ENCODE results near the gene DENND1A.
"Not testable (repeated sequence)": the region's sequence is repeated elsewhere in the genome, so short reads cannot be mapped to it uniquely, and the experiment has no call there.

DENND1A gene, protein sequence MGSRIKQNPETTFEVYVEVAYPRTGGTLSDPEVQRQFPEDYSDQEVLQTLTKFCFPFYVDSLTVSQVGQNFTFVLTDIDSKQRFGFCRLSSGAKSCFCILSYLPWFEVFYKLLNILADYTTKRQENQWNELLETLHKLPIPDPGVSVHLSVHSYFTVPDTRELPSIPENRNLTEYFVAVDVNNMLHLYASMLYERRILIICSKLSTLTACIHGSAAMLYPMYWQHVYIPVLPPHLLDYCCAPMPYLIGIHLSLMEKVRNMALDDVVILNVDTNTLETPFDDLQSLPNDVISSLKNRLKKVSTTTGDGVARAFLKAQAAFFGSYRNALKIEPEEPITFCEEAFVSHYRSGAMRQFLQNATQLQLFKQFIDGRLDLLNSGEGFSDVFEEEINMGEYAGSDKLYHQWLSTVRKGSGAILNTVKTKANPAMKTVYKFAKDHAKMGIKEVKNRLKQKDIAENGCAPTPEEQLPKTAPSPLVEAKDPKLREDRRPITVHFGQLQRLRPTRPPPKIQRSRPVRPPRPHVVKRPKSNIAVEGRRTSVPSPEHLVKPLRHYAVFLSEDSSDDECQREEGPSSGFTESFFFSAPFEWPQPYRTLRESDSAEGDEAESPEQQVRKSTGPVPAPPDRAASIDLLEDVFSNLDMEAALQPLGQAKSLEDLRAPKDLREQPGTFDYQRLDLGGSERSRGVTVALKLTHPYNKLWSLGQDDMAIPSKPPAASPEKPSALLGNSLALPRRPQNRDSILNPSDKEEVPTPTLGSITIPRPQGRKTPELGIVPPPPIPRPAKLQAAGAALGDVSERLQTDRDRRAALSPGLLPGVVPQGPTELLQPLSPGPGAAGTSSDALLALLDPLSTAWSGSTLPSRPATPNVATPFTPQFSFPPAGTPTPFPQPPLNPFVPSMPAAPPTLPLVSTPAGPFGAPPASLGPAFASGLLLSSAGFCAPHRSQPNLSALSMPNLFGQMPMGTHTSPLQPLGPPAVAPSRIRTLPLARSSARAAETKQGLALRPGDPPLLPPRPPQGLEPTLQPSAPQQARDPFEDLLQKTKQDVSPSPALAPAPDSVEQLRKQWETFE

DNA sequence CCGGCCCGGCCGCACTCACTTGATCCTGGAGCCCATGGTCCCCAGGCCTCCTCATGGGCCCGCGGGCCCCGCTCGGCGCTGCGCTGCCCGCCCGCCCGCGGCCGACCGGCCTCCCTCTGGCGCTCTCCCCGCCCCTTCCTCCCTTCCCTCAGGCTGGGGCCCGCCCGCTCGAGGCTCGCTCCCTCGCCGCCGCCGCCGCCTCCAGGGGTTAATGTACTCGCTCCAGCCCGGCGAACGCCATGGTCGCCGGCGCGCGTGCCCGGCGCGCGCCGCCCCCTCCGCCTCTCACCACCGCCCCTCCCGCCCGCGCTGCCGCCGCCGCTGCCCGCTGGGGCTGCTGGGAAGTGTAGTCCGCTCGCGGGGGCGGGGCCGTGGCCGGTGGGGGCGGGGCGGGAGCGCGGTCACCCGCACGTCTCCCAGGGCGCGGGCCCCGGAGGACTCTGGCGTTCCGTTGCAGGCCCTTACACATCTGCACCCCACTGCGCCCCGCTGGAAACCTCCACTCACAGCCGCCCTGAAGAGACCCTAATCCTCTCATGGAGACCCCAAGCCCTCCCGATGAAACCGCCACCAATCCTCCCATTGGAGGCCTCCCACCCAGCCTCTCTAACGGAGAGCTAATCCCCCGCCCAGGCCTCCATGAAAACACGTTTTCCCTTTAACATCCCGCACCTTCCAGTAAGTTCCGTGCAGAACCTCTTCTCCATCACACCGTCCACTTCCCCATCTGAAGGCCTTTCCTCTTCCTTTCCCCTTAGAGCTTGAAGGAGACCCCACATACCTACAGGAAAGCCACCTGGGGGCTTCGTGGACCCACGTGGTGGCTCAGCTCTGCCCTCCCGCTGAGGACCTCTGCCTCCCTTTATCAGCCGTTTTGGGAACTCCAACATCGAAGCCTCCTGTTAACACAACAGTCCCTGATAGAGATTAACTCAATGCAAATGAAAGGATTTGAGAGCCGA, at the start of gene DENND1A:
Gene DENND1A (minus strand): TSS at position 257 of the 962 bp plus-strand sequence. CDS start 221 bp downstream, at position 36.
- TF ChIP-seq FOXP2 (optimal IDR thresholded peaks at IDR 0.05; ENCODE audit: control extremely low read depth, extremely low read length, insufficient read depth) (no peak), EZH2 (IDR thresholded peaks at IDR 0.05) (no peak), POLR2AphosphoS5 (IDR thresholded peaks at IDR 0.05; ENCODE audit: borderline replicate concordance, low read depth, low read length) (no peak)
- no peaks in the 10 kb centered on the region for H3K9me3 ChIP-seq (ENCODE audit: low read depth, low read length)
- peak within 1 kb of the TSS; percentile 78 for H3K4me3 ChIP-seq
- no peak within 1 kb of the TSS for H3K27ac ChIP-seq
- peak within 1 kb of the TSS; percentile 37 for H3K9ac ChIP-seq (ENCODE audit: insufficient read length)
- no peaks in the 10 kb centered on the region for H3K36me3 ChIP-seq (ENCODE audit: insufficient read depth, low read length)
- no peak for DNase-seq (ENCODE audit: low read depth, low spot score)

DNA sequence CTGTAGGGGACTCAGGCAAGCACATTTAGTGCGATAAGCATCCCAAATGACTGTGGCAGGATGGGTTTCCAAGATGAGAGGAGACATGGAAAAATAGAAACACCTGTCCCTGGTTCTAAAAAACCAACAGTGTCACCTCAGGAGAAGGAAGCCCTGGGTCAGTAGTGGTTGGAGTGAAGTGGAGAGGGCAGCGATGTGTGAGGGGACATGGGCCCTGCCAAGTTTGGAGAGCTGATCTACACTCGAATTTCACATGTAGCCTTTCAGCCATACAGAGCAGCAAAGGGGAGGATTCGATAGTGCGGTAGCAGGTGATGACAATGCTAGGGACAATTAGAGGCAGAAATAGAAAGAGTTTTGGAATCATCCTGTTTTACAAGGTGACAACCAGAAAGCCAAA, 49.1 kb upstream of the DENND1A start:
- DNase-seq (ENCODE audit: low read depth, low spot score) = no peak
- TF ChIP-seq FOXP2 (optimal IDR thresholded peaks at IDR 0.05; ENCODE audit: control extremely low read depth, extremely low read length, insufficient read depth) (no peak), POLR2AphosphoS5 (IDR thresholded peaks at IDR 0.05; ENCODE audit: borderline replicate concordance, low read depth, low read length) (no peak), EZH2 (IDR thresholded peaks at IDR 0.05) (no peak)
- no peak overlapping the region for H3K9ac ChIP-seq (ENCODE audit: insufficient read length)
- no peak overlapping the region for H3K27ac ChIP-seq
- H3K4me3 ChIP-seq = no peak overlapping the region
- H3K36me3 ChIP-seq (ENCODE audit: insufficient read depth, low read length) = no peaks in the 10 kb centered on the region
- no peaks in the 10 kb centered on the region for H3K9me3 ChIP-seq (ENCODE audit: low read depth, low read length)

DNA sequence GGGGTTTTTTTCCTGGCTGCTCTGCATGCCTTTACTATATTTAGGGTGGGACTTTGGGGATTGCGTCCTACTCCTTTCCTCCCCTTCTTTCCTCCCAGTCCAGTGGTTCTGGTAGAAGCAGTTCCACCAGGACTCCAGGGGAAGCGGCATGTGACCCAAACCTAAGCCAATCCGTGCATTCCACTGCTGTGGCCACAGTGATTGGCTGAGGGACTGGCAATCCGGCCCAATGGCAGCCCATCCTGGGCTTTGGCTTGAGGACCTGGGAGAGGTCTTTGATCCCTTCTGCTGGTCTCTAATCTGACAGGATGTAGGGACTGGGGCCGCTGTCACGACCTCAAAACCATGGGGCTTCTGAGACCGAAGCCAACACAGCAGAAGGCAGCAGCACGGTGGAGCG, 46.7 kb upstream of the DENND1A start:
- H3K27ac ChIP-seq; DNase-seq (ENCODE audit: low read depth, low spot score); H3K36me3 ChIP-seq (ENCODE audit: insufficient read depth, low read length); H3K4me3 ChIP-seq; H3K9me3 ChIP-seq (ENCODE audit: low read depth, low read length); H3K9ac ChIP-seq (ENCODE audit: insufficient read length): not testable (repeated sequence)

DNA sequence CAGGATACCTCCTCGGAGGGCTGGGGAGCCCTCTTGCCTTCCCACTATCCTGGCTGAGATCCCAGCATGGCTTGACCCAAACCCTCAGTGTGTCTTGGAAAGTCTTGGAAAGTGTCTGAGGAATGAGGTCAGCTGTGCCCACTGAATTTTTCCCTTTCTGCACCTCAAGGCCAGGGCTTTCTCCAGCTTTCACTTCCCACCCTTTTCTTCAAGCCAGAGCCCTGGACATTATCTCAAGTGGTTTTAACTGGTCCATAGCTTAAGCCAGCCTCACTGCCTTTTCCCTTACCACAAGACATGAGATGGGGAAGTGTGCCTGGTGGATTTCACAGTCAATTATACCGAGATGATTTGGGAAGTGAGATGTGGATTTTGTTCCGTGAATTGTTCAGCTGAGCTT, 45.9 kb upstream of the DENND1A start:
- H3K27ac ChIP-seq = no peak overlapping the region
- H3K4me3 ChIP-seq = no peak overlapping the region
- no peak for DNase-seq (ENCODE audit: low read depth, low spot score)

DNA sequence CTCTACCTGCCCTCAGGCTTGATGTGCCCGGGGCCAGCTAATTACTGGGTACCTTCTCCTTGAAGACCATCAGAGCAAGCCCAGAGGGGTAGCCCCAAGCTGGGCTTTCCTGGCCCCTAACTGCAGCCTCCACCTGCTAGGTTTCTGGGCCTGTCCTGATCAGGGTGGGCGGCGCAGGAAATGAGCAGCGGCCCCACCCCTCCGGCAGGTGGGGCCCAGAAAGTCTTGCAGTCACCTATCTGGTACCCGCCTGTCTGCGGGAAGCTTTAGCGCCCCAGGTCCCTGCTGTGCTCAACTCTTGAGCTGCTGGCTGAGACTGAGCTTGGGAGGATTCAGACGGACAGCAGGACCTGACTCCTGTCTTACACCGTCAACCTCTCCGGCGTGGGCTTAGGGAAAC, 44.5 kb upstream of the DENND1A start:
- Histone ChIP-seq H3K36me3 (ENCODE audit: insufficient read depth, low read length) (no peaks in the 10 kb centered on the region), H3K4me3 (no peak overlapping the region), H3K27ac (no peak overlapping the region), H3K9me3 (ENCODE audit: low read depth, low read length) (no peaks in the 10 kb centered on the region), H3K9ac (ENCODE audit: insufficient read length) (no peak overlapping the region)
- DNase-seq (ENCODE audit: low read depth, low spot score) = no peak
- no peak for TF ChIP-seq POLR2AphosphoS5 (IDR thresholded peaks at IDR 0.05; ENCODE audit: borderline replicate concordance, low read depth, low read length)
- no peak for TF ChIP-seq EZH2 (IDR thresholded peaks at IDR 0.05)
- no peak for TF ChIP-seq FOXP2 (optimal IDR thresholded peaks at IDR 0.05; ENCODE audit: control extremely low read depth, extremely low read length, insufficient read depth)

More for the DNA sequence above, 45.9 kb upstream of the DENND1A start:
- Histone ChIP-seq H3K9ac (ENCODE audit: insufficient read length) (no peak overlapping the region), H3K9me3 (ENCODE audit: low read depth, low read length) (no peaks in the 10 kb centered on the region), H3K36me3 (ENCODE audit: insufficient read depth, low read length) (no peaks in the 10 kb centered on the region)
- no peak for TF ChIP-seq FOXP2 (optimal IDR thresholded peaks at IDR 0.05; ENCODE audit: control extremely low read depth, extremely low read length, insufficient read depth)
- TF ChIP-seq EZH2 (IDR thresholded peaks at IDR 0.05) = no peak
- TF ChIP-seq POLR2AphosphoS5 (IDR thresholded peaks at IDR 0.05; ENCODE audit: borderline replicate concordance, low read depth, low read length) = no peak

DNA sequence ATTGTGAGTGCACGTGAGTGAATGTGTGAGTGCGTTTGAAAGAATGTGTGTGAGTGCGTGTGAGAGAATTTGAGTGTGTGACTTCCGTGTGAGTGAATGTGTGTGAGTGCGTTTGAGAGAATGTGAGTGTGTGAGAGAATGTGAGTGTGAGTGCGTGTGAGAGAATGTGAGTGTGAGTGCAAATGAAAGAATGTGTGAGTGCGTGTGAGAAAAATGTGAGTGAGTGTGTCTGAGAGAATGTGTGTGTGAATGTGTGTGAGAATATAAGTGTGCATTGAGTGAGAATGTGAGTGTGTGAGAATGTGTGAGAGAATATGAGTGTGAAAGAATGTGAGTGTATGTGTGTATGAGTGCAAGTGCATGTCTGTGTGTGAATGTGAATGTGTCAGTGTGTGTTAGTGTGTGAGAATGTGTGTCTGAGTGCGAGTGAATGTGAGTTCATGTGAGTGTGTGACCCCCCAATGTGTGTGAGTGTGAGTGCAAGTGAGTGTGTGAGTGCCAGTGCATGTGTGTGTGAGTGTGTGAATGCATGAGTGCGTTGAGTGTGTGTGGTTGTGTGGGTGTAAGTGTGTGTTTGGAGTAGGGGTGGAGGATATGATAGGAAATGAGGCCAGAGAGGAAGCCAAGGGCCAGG, 43.8 kb upstream of the DENND1A start:
- TF ChIP-seq FOXP2 (optimal IDR thresholded peaks at IDR 0.05; ENCODE audit: control extremely low read depth, extremely low read length, insufficient read depth) = no peak
- no peak for TF ChIP-seq EZH2 (IDR thresholded peaks at IDR 0.05)
- no peak for TF ChIP-seq POLR2AphosphoS5 (IDR thresholded peaks at IDR 0.05; ENCODE audit: borderline replicate concordance, low read depth, low read length)
- DNase-seq (ENCODE audit: low read depth, low spot score) = no peak
- no peak overlapping the region for H3K27ac ChIP-seq
- H3K9ac ChIP-seq (ENCODE audit: insufficient read length) = no peak overlapping the region
- no peaks in the 10 kb centered on the region for H3K36me3 ChIP-seq (ENCODE audit: insufficient read depth, low read length)
- no peaks in the 10 kb centered on the region for H3K9me3 ChIP-seq (ENCODE audit: low read depth, low read length)
- H3K4me3 ChIP-seq = no peak overlapping the region

DNA sequence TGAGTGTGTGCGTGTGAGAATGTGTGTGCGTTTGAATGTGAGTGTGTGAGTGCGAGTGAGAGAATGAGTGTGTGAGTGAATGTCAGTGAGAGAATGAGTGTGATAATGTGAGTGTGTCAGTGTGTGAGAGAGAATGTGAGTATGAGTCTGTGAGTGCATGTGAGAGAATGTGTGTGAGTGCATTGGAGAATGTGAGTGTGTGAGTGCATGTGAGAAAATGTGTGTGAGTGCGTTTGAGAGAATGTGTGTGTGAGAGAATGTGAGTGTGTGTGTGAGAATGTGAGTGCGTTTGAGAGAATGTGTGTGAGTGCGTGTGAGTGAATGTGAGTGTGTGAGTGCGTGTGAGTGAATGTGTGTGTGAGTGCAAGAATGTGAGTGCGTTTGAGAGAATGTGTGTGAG, 42.7 kb upstream of the DENND1A start:
- no peak for TF ChIP-seq FOXP2 (optimal IDR thresholded peaks at IDR 0.05; ENCODE audit: control extremely low read depth, extremely low read length, insufficient read depth)
- no peak for TF ChIP-seq EZH2 (IDR thresholded peaks at IDR 0.05)
- TF ChIP-seq POLR2AphosphoS5 (IDR thresholded peaks at IDR 0.05; ENCODE audit: borderline replicate concordance, low read depth, low read length) = no peak
- no peak overlapping the region for H3K4me3 ChIP-seq
- H3K27ac ChIP-seq = no peak overlapping the region
- no peaks in the 10 kb centered on the region for H3K9me3 ChIP-seq (ENCODE audit: low read depth, low read length)
- DNase-seq (ENCODE audit: low read depth, low spot score) = no peak
- no peaks in the 10 kb centered on the region for H3K36me3 ChIP-seq (ENCODE audit: insufficient read depth, low read length)
- H3K9ac ChIP-seq (ENCODE audit: insufficient read length) = no peak overlapping the region
